HG03520 (cell line): Measurements from ENCODE around the gene SELENOS.

Experiments
- ATAC-seq: cut with Tn5 transposase; IDR thresholded peaks from one replicate; pipeline ENCODE4 v1.9.1; 2021; ENCODE audit warnings: mild to moderate bottlenecking, moderate library complexity; ENCODE audit not compliant: unreplicated experiment

Gene SELENOS

DNA sequence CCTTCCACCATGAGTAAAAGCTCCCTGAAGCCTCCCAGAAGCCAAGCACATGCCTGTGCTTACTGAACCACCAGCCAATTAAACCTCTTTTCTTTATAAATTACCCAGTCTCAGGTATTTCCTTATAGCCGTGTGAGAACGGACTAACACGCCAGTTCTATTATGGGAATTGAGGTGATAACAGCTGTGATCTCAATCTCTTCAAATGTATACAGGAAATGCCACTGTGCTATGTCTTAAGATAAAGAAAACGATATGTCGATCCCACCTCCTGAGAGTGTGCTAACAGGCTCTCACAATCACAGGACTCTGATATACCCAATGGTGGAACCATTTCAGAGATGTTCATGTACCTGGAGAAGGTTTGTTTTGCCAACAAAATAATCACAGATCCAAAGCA lies 51.6 kb downstream of the SELENOS start:
- no peak for ATAC-seq
